DOHH2 (cell line): ENCODE measurements around the gene DEUP1.

Experiments
- CTCF ChIP-seq: fragments of 200-600 bp; sonication (generic); IDR thresholded peaks from one replicate; pipeline ENCODE4 v1.5.1; 2014; ENCODE audit warnings: antibody characterized with exemption, mild to moderate bottlenecking, low read depth, low read length; ENCODE audit not compliant: poor library complexity, severe bottlenecking
- EZH2phosphoT487 ChIP-seq: fragments of 200-600 bp; sonication (generic); IDR thresholded peaks from 2 replicates; pipeline ENCODE4 v1.6.1; 2017; ENCODE audit warnings: borderline replicate concordance, mild to moderate bottlenecking, antibody characterized with exemption, low read length, moderate library complexity, mixed read lengths

- TF ChIP-seq CTCF (no peak), EZH2phosphoT487 (no peak)
These were observed at the start of gene DEUP1 for GRCh38 chr11:93330446-93330984.
